Measurements from ENCODE around the gene SIRPB2. TPM values are rescaled to one million over a fixed set of nuclear protein-coding genes. Genes with fewer than 3 reads are reported as not detected.

The SIRPB2 gene
- total and polyA plus RNA-seq, 10 of the 15 experiments (the other 5 are each of a cell fraction or from before 2014, with no cell fraction given), result not detected

GRCh38 chr20:1434571-1435336, 56.5 kb downstream of the SIRPB2 start (continued):
- TF ChIP-seq NR2C1 (IDR thresholded peaks at IDR 0.05) (no peak), HDAC6 (IDR thresholded peaks at IDR 0.05; ENCODE audit: unreplicated experiment) (no peak), ATF3 (IDR thresholded peaks at IDR 0.05; ENCODE audit: borderline replicate concordance, extremely low read depth, low read depth, low read length) (no peak), CREB1 (IDR thresholded peaks at IDR 0.05; ENCODE audit: low read depth) (no peak), NR2C2 (IDR thresholded peaks at IDR 0.05; ENCODE audit: borderline replicate concordance, control insufficient read depth, insufficient read length, low read depth) (no peak), CHD2 (IDR thresholded peaks at IDR 0.05; ENCODE audit: borderline replicate concordance, low read depth, low read length) (no peak)

GRCh38 chr20:1431158-1431557, 60.1 kb downstream of the SIRPB2 start:
- intact Hi-C loops (cut with micrococcal nuclease; ENCODE audit: unreplicated experiment), result no loop called here
- no peak for TF ChIP-seq DPF2 (IDR thresholded peaks at IDR 0.05)
- no peak for TF ChIP-seq LARP7 (IDR thresholded peaks at IDR 0.05)
- no peak for TF ChIP-seq HSF1 (IDR thresholded peaks at IDR 0.05; ENCODE audit: low read depth, low read length)
- no peak for TF ChIP-seq SKIL (IDR thresholded peaks at IDR 0.05; ENCODE audit: low read depth, poor library complexity, severe bottlenecking)
- TF ChIP-seq WRNIP1 (IDR thresholded peaks at IDR 0.05; ENCODE audit: borderline replicate concordance, low read depth, low read length), result no peak
- no peak for TF ChIP-seq ZBTB4 (CRISPR knock-in tag; IDR thresholded peaks at IDR 0.05)
- TF ChIP-seq TCF7 (IDR thresholded peaks at IDR 0.05; ENCODE audit: borderline replicate concordance), result no peak
- TF ChIP-seq IRF5 (IDR thresholded peaks at IDR 0.05; ENCODE audit: borderline replicate concordance), result no peak

More at GRCh38 chr20:1431158-1431557, 60.1 kb downstream of the SIRPB2 start:
- no TSS peak for BruUV-seq (replicated peaks)
- H3K4me3 ChIP-seq, result no peak overlapping the region
- POLR2A ChIA-PET, result no interaction called here
- no peak overlapping the region for H3K9ac ChIP-seq (ENCODE audit: control insufficient read depth, insufficient read depth, low read length)
- no peaks in the 10 kb centered on the region; the same call in 2 of the 3 replicates for H3K9me3 ChIP-seq (replicated peaks; ENCODE audit: control insufficient read depth, insufficient read depth, low read length)
- H3K4me1 ChIP-seq (ENCODE audit: control insufficient read depth, insufficient read depth, low read length), result peaks cover 11% of the 10 kb centered on the region
- H3K4me2 ChIP-seq (ENCODE audit: control insufficient read depth, insufficient read depth), result no peak overlapping the region
- H3K79me2 ChIP-seq (ENCODE audit: control insufficient read depth, insufficient read depth, low read length), result no peaks in the 10 kb centered on the region
- H3K36me3 ChIP-seq (ENCODE audit: control insufficient read depth in 2 of 2, insufficient read depth in 2 of 2, low read length in 1 of 2), result no peaks in the 10 kb centered on the region
- in situ Hi-C loops (cut with MboI), result no loop called here
- 4% methylated on average over 1 of the region's 1 CpG for WGBS (ENCODE audit: insufficient coverage, insufficient replicate concordance, low lambda C conversion rate, missing lambda C conversion rate)
- H4K20me1 ChIP-seq (ENCODE audit: control insufficient read depth, insufficient read depth), result peaks cover 3% of the 10 kb centered on the region; the same call in 1 of the 2 replicates
- SMC1A ChIA-PET (ENCODE audit: uncharacterized antibody, unreplicated experiment), result no interaction called here
- no peak overlapping the region for H2AFZ ChIP-seq (ENCODE audit: control insufficient read depth, low read depth, low read length)
- ATAC-seq, result no peak
- RAD21 ChIA-PET (ENCODE audit: unreplicated experiment), result no interaction called here
- no peak for DNase-seq (ENCODE audit: low read depth, low spot score)
- FAIRE-seq, result no peak
- no peak overlapping the region for H3K27ac ChIP-seq (ENCODE audit: control insufficient read depth, insufficient read depth)
- CTCF ChIA-PET, result no interaction called here
- H3K27me3 ChIP-seq (replicated peaks in 1 of 2; ENCODE audit: control insufficient read depth in 2 of 2, insufficient read depth in 2 of 2, low read length in 1 of 2), result no peaks in the 10 kb centered on the region

Measured in GM12878 (cell line).